Stimulated activated naive CD8-positive, alpha-beta T cell treated with anti-CD3 and anti-CD28 coated beads, Interleukin-15, Interleukin-2, amounts not matched to agents 100 ng/mL and 50 ng/mL, for 24 hours (primary cell): ENCODE results near the gene TENT5C.

Source experiments
- H3K27ac Mint-ChIP-seq: one replicate; pipeline ENCODE4 v1.8.0; 2021; ENCODE audit warnings: mild to moderate bottlenecking, mixed read lengths
- H3K27me3 Mint-ChIP-seq: one replicate; pipeline ENCODE4 v1.8.0; 2021; ENCODE audit warnings: mixed read lengths
- H3K36me3 Mint-ChIP-seq: one replicate; pipeline ENCODE4 v1.8.0; 2021; ENCODE audit warnings: low read depth, mixed read lengths
- H3K4me1 Mint-ChIP-seq: one replicate; pipeline ENCODE4 v1.8.0; 2021; ENCODE audit warnings: low read depth, mixed read lengths
- H3K4me3 Mint-ChIP-seq: one replicate; pipeline ENCODE4 v1.8.0; 2021; ENCODE audit warnings: mild to moderate bottlenecking, mixed read lengths
- H3K9me3 Mint-ChIP-seq: one replicate; pipeline ENCODE4 v1.8.0; 2021; ENCODE audit warnings: mixed read lengths

The TENT5C gene

DNA sequence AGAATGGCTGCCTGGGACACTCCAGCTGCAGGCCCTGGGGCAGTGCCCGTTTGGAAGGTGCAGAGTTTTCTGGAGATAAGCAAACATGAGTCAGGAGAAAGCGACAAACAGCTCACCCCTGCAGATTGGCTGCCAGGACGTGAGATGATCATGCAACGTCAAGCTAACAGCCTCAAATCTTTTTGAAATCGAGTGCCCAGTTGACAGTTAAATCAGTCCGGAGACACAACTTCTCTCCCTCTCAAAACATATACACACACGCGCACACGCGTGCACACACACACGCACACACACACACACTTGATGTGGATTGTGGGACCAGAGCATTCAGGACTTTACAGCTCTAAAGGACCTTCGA lies 49.4 kb downstream of the TENT5C start:
- Mint-ChIP-seq H3K27ac (peak overlapping the region; percentile 70), H3K4me3 (peak overlapping the region; percentile 33), H3K36me3 (no peaks in the 10 kb centered on the region), H3K9me3 (no peaks in the 10 kb centered on the region), H3K4me1 (peaks cover 88% of the 10 kb centered on the region), H3K27me3 (peaks cover 39% of the 10 kb centered on the region)

DNA sequence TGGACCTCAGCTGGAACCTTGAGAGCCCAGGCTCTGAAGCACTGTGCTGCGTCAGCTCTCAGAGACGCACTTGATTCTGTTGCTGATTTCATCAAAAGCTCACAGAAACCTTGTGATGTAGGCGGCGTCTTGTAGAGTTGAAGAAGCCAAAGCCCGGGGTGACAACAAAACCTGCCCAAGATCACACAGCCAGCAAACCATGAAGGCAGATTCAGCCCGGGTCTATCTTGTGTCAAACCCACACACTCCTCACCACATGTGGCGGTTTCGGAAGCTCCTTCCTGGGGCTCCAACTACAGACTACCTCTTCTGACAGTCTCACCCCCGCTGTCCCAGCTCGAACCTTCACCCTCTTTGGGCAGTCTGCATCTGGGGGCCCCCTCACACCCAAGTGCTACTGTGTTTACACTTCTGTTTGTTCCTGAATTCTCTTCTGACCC lies 50.4 kb downstream of the TENT5C start:
- Mint-ChIP-seq H3K4me1 (peaks cover 94% of the 10 kb centered on the region), H3K4me3 (peak overlapping the region; percentile 68), H3K27ac (peak overlapping the region; percentile 46), H3K9me3 (no peaks in the 10 kb centered on the region), H3K27me3 (peaks cover 30% of the 10 kb centered on the region), H3K36me3 (no peaks in the 10 kb centered on the region)

DNA sequence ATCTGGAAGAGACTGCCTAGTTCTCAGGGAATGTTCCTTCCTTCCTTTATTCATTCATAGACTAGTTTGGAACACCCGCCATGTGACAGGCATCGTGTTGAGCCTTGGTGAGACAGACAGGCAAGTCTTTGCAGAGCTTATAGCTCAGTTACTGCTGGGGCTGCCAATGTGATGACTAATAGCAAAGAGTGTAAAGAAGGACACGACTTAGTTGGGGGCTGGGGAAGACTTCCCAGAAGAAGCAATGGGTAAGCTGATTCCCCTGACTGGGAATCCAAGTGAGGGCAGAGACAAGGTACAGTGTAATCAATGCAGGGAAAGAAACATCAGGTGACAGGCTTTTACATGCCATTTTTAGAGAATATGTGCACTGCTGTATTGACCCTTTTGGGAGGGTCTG lies 51.2 kb downstream of the TENT5C start:
- H3K36me3 Mint-ChIP-seq: peaks cover 3% of the 10 kb centered on the region
- peaks cover 96% of the 10 kb centered on the region for H3K4me1 Mint-ChIP-seq
- H3K27me3 Mint-ChIP-seq: peaks cover 30% of the 10 kb centered on the region
- peak overlapping the region; percentile 57 for H3K27ac Mint-ChIP-seq
- H3K4me3 Mint-ChIP-seq: no peak overlapping the region
- H3K9me3 Mint-ChIP-seq: peaks cover 6% of the 10 kb centered on the region

DNA sequence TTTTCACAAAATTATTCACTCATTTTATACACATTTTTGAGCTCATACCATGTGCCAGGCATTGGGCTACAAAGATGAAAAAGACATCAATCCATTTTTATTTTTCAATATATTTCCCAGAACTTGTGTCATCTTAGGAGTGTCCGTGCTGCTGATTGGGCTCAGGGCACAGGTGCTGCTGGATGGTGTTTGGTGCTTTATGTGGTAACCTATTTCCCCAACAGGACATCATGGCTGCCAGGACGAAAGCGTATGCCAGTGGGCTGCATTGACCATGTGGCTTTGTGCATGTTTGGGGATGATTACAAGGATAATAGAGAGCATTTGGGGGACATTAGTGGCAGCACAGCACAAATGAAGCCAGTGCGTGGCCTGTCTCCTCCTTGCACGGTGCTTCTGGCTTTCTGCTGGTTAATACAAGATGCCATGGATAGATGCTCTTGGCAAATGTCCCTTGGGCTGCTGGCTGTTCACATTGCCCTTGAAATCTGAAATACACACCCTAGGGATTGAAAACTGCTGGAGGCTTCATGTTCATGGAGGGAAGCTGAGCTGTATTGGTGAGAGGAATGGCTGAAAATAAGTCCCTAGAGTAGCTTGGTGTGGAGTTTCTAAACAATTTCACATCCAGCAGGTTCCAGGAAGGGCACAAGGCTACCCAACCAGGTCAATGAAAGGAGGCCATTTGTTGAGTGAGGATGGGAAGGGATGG lies 52.3 kb downstream of the TENT5C start:
- Mint-ChIP-seq H3K9me3 (peaks cover 11% of the 10 kb centered on the region), H3K27me3 (peaks cover 24% of the 10 kb centered on the region), H3K27ac (peak overlapping the region; percentile 3), H3K4me1 (peaks cover 94% of the 10 kb centered on the region), H3K36me3 (peaks cover 7% of the 10 kb centered on the region), H3K4me3 (no peak overlapping the region)

DNA sequence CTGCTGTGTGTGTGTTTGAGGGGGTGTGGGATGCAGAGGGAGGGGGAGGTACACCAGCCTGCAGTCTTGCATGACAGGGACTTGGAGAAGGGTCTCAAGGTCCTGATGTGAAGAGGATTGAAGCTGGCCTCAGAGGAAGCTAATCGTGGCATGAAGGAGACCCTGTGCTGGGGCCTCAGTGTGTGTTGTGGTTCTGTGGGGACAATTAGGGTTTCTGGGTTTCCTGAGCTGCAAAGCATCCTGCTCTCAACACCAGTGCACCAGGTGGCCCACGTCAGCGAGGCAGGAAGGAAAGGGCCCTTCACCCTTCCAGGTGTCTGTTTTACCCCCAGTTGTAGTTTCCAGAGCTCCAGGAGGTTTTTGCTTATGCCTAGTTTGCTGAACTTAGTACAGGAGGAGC lies 52.8 kb downstream of the TENT5C start:
- peaks cover 94% of the 10 kb centered on the region for H3K4me1 Mint-ChIP-seq

DNA sequence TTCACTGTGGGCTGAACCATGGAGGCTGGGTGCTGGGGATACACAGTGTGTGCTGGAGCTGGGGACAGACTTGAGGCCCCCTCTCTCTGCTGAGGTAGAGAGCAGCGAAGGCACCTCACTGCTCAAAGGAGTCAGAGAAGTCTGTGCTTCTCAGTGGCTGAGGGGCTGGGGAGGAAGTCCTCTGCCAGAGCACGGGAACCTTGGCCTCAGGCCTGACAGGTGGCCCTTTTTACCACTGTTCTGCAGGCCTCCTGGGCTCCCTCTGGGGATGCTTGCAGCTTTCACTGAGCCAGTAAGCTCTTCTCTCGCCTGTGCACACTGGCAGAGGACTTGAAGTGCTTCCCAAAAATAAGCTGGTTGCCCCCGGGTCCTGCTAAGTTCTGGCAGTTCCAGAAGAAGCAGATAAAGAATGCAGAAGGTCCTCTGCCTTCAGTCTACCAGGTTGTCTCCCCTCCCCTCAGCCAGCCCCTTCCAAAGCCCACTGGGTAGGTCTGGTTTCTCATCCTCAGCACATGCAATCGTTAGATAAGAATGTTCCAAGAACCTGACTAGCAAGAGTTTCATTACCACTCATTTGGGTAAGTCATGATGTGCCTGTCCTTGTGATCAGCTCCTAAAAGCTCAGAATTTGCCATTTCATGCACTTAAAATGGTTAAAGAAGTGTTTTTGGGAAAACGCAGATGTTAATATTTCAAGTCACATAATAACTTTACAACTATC lies 53.9 kb downstream of the TENT5C start:
- no peak overlapping the region for H3K4me3 Mint-ChIP-seq
- peaks cover 94% of the 10 kb centered on the region for H3K4me1 Mint-ChIP-seq
- H3K9me3 Mint-ChIP-seq: peaks cover 11% of the 10 kb centered on the region
- H3K27me3 Mint-ChIP-seq: peaks cover 19% of the 10 kb centered on the region
- H3K36me3 Mint-ChIP-seq: peaks cover 7% of the 10 kb centered on the region
- no peak overlapping the region for H3K27ac Mint-ChIP-seq

More for the DNA sequence above, 52.8 kb downstream of the TENT5C start:
- Mint-ChIP-seq H3K27me3 (peaks cover 22% of the 10 kb centered on the region), H3K4me3 (no peak overlapping the region), H3K36me3 (peaks cover 7% of the 10 kb centered on the region), H3K27ac (peak overlapping the region; percentile 3), H3K9me3 (peaks cover 11% of the 10 kb centered on the region)

DNA sequence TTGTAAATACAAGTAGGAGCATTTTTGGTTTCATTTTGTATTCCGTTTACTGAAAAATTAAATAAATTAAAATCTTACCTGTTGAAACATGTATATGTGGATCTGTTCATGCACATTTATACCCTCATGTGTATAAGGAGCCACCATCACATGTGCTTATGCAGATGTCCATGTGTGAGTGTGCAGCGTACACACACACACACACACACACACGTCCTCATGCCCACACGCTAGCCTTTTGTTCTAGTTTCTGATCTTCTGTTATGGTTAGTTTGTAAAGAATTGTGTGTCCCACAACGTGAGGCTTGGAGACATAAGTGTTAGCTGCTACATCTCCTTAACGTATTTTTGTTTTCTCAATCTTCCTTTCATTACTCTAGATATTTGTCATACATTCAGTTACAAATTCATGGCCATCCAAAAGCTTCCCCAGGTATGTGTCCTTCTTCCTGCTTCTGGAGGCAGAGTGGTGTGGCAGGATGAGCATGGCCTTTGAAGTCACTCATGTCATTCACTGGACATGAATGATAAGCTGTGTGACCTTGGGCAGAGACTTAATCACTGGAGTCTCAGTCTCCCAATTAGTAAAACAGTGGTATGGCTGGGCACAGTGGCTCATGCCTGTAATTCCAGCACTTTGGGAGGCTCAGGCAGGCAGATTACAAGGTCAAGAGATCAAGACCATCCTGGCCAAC lies 54.6 kb downstream of the TENT5C start:
- H3K9me3 Mint-ChIP-seq: peaks cover 11% of the 10 kb centered on the region
- H3K27me3 Mint-ChIP-seq: peaks cover 14% of the 10 kb centered on the region
- peaks cover 7% of the 10 kb centered on the region for H3K36me3 Mint-ChIP-seq
- peak overlapping the region; percentile 10 for H3K27ac Mint-ChIP-seq
- H3K4me1 Mint-ChIP-seq: peaks cover 94% of the 10 kb centered on the region
- peak overlapping the region; percentile 14 for H3K4me3 Mint-ChIP-seq

DNA sequence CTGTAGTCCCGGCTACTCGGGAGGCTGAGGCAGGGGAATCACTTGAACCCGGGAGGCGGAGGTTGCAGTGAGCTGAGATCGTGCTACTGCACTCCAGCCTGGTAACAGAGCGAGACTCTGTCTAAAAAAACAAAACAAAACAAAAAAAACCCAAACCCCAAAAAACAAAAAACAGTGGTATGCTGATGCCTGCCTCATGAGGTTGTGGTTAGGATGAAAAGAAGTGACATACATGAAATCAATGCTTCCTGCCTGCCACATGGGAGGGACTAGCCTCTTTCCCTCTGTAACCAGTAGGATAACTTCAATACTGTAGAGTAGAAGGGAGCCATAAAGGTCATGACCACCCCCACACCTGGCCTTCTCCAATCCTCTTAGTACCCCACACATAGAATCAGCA lies 55.2 kb downstream of the TENT5C start:
- no peak overlapping the region for H3K4me3 Mint-ChIP-seq
- H3K27ac Mint-ChIP-seq: no peak overlapping the region
- peaks cover 14% of the 10 kb centered on the region for H3K27me3 Mint-ChIP-seq
- peaks cover 7% of the 10 kb centered on the region for H3K36me3 Mint-ChIP-seq
- H3K9me3 Mint-ChIP-seq: peaks cover 11% of the 10 kb centered on the region
- peaks cover 94% of the 10 kb centered on the region for H3K4me1 Mint-ChIP-seq

DNA sequence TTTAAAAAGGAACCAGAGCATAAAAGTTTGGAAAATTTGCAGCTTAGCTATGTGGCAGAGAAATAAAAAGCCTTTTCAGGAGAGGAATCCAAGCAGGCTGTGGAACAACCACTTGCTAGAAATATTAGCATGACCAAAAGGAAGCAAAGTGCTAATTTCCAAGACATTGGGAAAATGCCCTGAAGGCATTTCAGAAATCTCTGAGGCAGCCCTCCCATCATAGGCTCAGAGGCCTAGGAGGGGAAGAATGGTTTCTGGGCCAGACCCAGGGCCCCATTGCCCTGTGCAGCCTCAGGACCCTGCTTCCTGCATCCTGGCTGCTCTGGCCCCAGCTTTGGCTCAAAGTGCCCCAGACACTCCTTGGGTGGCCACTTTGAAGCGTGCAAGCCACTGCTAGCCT lies 56.8 kb downstream of the TENT5C start:
- Mint-ChIP-seq H3K4me1 (peaks cover 89% of the 10 kb centered on the region), H3K9me3 (peaks cover 11% of the 10 kb centered on the region), H3K27ac (no peak overlapping the region), H3K27me3 (peaks cover 10% of the 10 kb centered on the region), H3K4me3 (no peak overlapping the region), H3K36me3 (peaks cover 7% of the 10 kb centered on the region)

DNA sequence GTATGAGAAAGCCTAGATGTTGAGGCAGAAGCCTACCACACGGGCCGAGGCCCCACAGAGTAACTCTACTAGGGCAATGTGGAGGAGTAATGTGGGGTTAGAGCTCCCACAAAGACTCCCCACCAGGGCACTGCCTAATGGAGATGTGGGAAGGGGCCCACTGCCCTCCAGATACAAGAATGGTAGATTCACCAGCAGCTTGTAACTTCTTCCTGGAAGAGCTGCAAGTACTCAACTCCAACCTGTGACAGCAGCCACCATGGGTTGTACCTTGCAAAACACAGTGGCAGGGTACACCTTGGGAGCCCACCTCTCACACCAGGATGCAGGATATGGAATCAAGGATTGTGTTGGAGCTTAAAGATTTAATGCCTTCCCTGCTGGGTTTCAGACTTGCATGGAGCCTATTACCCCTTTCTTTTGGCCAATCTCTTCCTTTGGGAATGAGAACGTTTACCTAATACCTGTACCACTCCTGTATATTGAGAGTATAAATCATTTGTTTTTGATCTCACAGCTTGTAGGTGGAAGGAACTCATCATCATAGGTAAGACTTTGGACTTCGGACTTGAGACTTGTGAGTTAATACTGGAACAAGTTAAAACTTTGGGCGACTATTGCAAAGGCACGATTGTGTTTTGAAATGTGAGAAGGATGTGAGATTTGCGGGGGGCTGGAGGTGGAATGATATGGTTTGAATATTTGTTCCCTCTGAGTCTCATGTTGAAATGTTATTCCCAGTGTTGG lies 57.5 kb downstream of the TENT5C start:
- peak overlapping the region; percentile 73 for H3K27ac Mint-ChIP-seq
- H3K4me1 Mint-ChIP-seq: peaks cover 88% of the 10 kb centered on the region
- peaks cover 10% of the 10 kb centered on the region for H3K27me3 Mint-ChIP-seq
- H3K4me3 Mint-ChIP-seq: no peak overlapping the region
- peaks cover 11% of the 10 kb centered on the region for H3K9me3 Mint-ChIP-seq
- peaks cover 7% of the 10 kb centered on the region for H3K36me3 Mint-ChIP-seq

DNA sequence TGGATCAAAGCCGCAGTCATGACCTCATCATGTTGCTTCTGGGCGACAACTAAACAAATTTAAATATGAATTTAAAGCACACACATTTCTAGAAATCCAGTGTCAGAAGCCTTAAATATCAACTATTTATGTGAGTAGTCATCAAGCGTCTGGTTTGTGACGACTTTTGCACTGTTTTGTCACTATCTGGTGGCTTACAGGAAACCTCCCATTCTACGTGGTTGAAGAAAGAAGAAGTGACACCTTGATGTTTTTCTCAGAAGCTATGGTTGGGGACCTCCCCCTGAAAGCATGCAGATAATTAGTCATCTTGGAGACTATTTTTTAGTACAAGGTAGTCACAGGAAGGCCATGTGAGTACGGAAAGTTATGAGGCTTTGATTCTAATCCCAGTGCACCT lies 58.5 kb downstream of the TENT5C start:
- peaks cover 10% of the 10 kb centered on the region for H3K27me3 Mint-ChIP-seq
- H3K9me3 Mint-ChIP-seq: peaks cover 11% of the 10 kb centered on the region
- peaks cover 7% of the 10 kb centered on the region for H3K36me3 Mint-ChIP-seq
- H3K4me3 Mint-ChIP-seq: peak overlapping the region; percentile 25
- peak overlapping the region; percentile 90 for H3K27ac Mint-ChIP-seq
- peaks cover 78% of the 10 kb centered on the region for H3K4me1 Mint-ChIP-seq

DNA sequence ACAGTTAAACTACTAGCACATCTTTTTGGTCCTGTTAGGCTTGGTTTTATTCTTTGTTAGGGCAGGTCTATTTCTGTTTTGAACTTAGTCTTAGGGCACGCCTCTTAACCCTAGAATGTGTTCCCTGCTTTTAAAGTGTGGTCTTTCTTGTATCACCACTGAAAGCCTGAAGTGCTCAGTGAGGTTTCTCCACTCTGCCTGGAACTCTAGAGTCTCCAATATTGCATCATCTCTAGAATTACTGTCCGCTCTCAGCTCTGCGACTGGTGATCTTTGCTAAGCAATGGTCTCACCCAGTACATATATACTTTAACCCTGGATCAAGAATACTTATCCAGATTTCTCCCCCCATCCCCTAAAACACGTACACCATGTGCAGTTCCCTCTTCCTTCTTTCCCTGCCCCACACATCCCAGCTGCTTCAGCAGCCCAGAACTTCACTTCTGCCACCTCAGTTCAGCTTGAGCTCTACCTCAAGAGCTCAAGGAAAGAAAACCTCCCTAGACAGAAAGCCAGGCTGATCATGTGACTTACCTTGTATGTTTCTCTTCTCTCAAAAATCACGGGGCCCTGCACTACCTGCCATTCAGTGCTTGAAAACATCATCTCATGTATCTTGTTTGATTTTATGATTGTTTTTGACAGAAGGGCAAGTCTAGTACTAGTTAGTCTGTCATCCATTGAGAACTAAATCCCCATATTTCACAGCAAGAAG lies 59.9 kb downstream of the TENT5C start:
- peaks cover 70% of the 10 kb centered on the region for H3K4me1 Mint-ChIP-seq
- H3K9me3 Mint-ChIP-seq: peaks cover 11% of the 10 kb centered on the region
- H3K27me3 Mint-ChIP-seq: peaks cover 14% of the 10 kb centered on the region
- H3K36me3 Mint-ChIP-seq: peaks cover 7% of the 10 kb centered on the region
- H3K27ac Mint-ChIP-seq: peak overlapping the region; percentile 90
- no peak overlapping the region for H3K4me3 Mint-ChIP-seq

DNA sequence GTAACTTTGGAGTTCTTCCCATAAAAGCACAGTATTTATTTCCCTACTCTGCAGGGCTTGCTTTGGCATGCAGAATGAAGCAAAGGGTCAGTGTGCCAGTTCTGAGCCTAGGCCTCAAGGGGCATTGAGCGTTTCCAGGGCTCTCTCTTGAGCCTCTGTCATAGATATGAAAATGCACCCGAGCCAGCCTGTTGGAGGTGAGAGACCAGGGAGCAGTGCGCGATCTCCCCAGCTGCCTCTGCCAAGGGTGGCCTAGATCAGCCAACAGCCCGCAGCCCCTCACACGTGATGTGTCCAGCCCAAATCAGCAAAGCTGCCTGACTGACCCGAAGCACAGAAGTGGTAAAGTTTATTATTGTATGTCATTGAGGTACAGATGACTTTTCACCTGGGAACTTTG lies 63.7 kb downstream of the TENT5C start:
- Mint-ChIP-seq H3K36me3 (no peaks in the 10 kb centered on the region), H3K4me1 (peaks cover 51% of the 10 kb centered on the region), H3K9me3 (no peaks in the 10 kb centered on the region), H3K27me3 (peaks cover 16% of the 10 kb centered on the region), H3K27ac (no peak overlapping the region), H3K4me3 (no peak overlapping the region)
